ENCODE data around the gene THRB. TPM values are rescaled to one million over a fixed set of nuclear protein-coding genes. Genes with fewer than 3 reads are reported as not detected.

THRB gene
- total and polyA plus RNA-seq, 9 of the 15 experiments (the other 6 are each of a cell fraction or from before 2014, with no cell fraction given), result 1.7 to 14.9 (median 6.9) TPM

GRCh38 chr3:24447836-24448235, 46.8 kb downstream of the THRB start (continued):
- TF ChIP-seq RAD21 (CRISPR knock-in tag; conservative IDR thresholded peaks at IDR 0.05 in 1 of 2, IDR thresholded peaks at IDR 0.05 in 1 of 2), result no peak
- TF ChIP-seq NUFIP1 (IDR thresholded peaks at IDR 0.05; ENCODE audit: partially characterized antibody), result no peak
- no peak for TF ChIP-seq TBP (optimal IDR thresholded peaks at IDR 0.05; ENCODE audit: low read depth, low read length)
- TF ChIP-seq ZNF699 (CRISPR knock-in tag; IDR thresholded peaks at IDR 0.05; ENCODE audit: insufficient replicate concordance), result no peak

GRCh38 chr3:24446032-24446431, 48.6 kb downstream of the THRB start:
- WGBS (ENCODE audit: insufficient coverage, low coverage, missing lambda C conversion rate), result 56% methylated on average over 1 of the region's 1 CpG

More at GRCh38 chr3:24446032-24446431, 48.6 kb downstream of the THRB start:
- intact Hi-C loops (cut with micrococcal nuclease) (no loop called here), in situ Hi-C loops (cut with MboI) (no loop called here)
- CTCF ChIA-PET (ENCODE audit: low intra/inter-chr PET ratio), result no interaction called here
- H3K27me3 ChIP-seq (ENCODE audit: control insufficient read depth in 2 of 2, insufficient read depth in 2 of 2, low read length in 2 of 2), result no peaks in the 10 kb centered on the region
- no peaks in the 10 kb centered on the region for H3K36me3 ChIP-seq (ENCODE audit: control insufficient read depth, insufficient read depth, low read length)
- H2AFZ ChIP-seq (ENCODE audit: low read depth, low read length), result no peak overlapping the region
- no peak overlapping the region for H3K4me3 ChIP-seq
- no peak overlapping the region for H3K4me2 ChIP-seq (ENCODE audit: insufficient read depth, low read length)
- BruUV-seq (replicated peaks), result no TSS peak
- POLR2A ChIA-PET, result interaction anchor here (0.5 to 0.7 kb wide), 2 partner anchors 17 to 261 kb away, joined by 3 read pairs; no protein-coding TSS in a partner anchor
- DNase-seq (ENCODE audit: extremely low read depth in 1 of 4, low spot score in 3 of 4) (no peak), ATAC-seq (no peak), FAIRE-seq (no peak)
- H3K9me1 ChIP-seq (ENCODE audit: control insufficient read depth, insufficient read depth, low read length), result no peaks in the 10 kb centered on the region
- TF ChIP-seq TGIF2 (CRISPR knock-in tag; IDR thresholded peaks at IDR 0.05) (no peak), ARID2 (IDR thresholded peaks at IDR 0.05) (no peak), MEIS2 (IDR thresholded peaks at IDR 0.05; ENCODE audit: partially characterized antibody) (no peak), SRF (CRISPR knock-in tag; IDR thresholded peaks at IDR 0.05) (peak in 1 of 2 experiments; percentile 74; a peak in 1 of 4 replicates)
- no peaks in the 10 kb centered on the region for H3K79me2 ChIP-seq (ENCODE audit: control insufficient read depth, insufficient read depth, low read length)
- peaks cover 0 to under 1% of the 10 kb centered on the region in 2 experiments; a peak in 2 of 5 replicates for H3K4me1 ChIP-seq (replicated peaks in 1 of 2; ENCODE audit: control insufficient read depth in 2 of 2, insufficient read depth in 2 of 2, low read length in 2 of 2)
- no peak overlapping the region for H3K9ac ChIP-seq (ENCODE audit: insufficient read depth in 1 of 2, low read depth in 2 of 2, low read length in 2 of 2)
- H3K27ac ChIP-seq (ENCODE audit: extremely low read depth, low read depth, low read length), result no peak overlapping the region
- no peaks in the 10 kb centered on the region for H4K20me1 ChIP-seq (replicated peaks; ENCODE audit: control insufficient read depth, insufficient read depth, low read length)
- no peaks in the 10 kb centered on the region for H3K9me3 ChIP-seq (replicated peaks; ENCODE audit: control insufficient read depth, insufficient read depth, low read depth, low read length)

All from K562 (cell line).